Measurements from ENCODE around the gene SLC9A9. TPM values are rescaled to one million over a fixed set of nuclear protein-coding genes. Genes with fewer than 3 reads are reported as not detected.

The SLC9A9 gene
- total RNA-seq, 4 donors from 2014 or later, result 1.7 to 8.2 (median 3.6) TPM

- Histone ChIP-seq H3K36me3 (no peaks in the 10 kb centered on the region), H3K27ac (no peak overlapping the region), H3K9me3 (no peaks in the 10 kb centered on the region), H3K4me1 (no peaks in the 10 kb centered on the region), H3K27me3 (no peaks in the 10 kb centered on the region), H3K4me3 (no peak overlapping the region)
- ATAC-seq, result no peak
- TF ChIP-seq CTCF (IDR thresholded peaks at IDR 0.05 in 4 of 5, conservative IDR thresholded peaks at IDR 0.05 in 1 of 5), result no peak
- TF ChIP-seq POLR2A (IDR thresholded peaks at IDR 0.05), result no peak
- intact Hi-C loops (cut with DNase I; ENCODE audit: low total_unique reads), result no loop called here
- in situ Hi-C loops (cut with MboI; ENCODE audit: low sequenced_read_pairs in 4 of 4), result loop anchor here in 1 of 4 donors (25.0 kb wide), 1 partner anchor 102 kb away; no protein-coding TSS in a partner anchor
- DNase-seq, result no peak
Observed at GRCh38 chr3:143888846-143889245, 40.6 kb upstream of the SLC9A9 start.

GRCh38 chr3:143888166-143888565, 39.9 kb upstream of the SLC9A9 start:
- Histone ChIP-seq H3K36me3 (no peaks in the 10 kb centered on the region), H3K27ac (no peak overlapping the region), H3K9me3 (no peaks in the 10 kb centered on the region), H3K4me3 (no peak overlapping the region), H3K27me3 (no peaks in the 10 kb centered on the region), H3K4me1 (no peaks in the 10 kb centered on the region)
- no peak for TF ChIP-seq CTCF (IDR thresholded peaks at IDR 0.05 in 4 of 5, conservative IDR thresholded peaks at IDR 0.05 in 1 of 5)
- no peak for TF ChIP-seq POLR2A (IDR thresholded peaks at IDR 0.05)
- intact Hi-C loops (cut with DNase I; ENCODE audit: low total_unique reads), result no loop called here
- DNase-seq (no peak), ATAC-seq (no peak)
- in situ Hi-C loops (cut with MboI; ENCODE audit: low sequenced_read_pairs in 4 of 4), result loop anchor here in 1 of 4 donors (25.0 kb wide), 1 partner anchor 101 kb away; no protein-coding TSS in a partner anchor

GRCh38 chr3:143885780-143886427, 37.6 kb upstream of the SLC9A9 start:
- no peak overlapping the region for H3K27ac ChIP-seq
- H3K27me3 ChIP-seq, result no peaks in the 10 kb centered on the region
- TF ChIP-seq CTCF (IDR thresholded peaks at IDR 0.05 in 4 of 5, conservative IDR thresholded peaks at IDR 0.05 in 1 of 5), result peak in 4 of 5 experiments; percentile 10 to 54 (median 33)
- TF ChIP-seq POLR2A (IDR thresholded peaks at IDR 0.05), result no peak
- no peaks in the 10 kb centered on the region for H3K4me1 ChIP-seq
- no peak for DNase-seq
- no peak for ATAC-seq
- H3K36me3 ChIP-seq, result no peaks in the 10 kb centered on the region
- H3K4me3 ChIP-seq, result no peak overlapping the region
- no peaks in the 10 kb centered on the region for H3K9me3 ChIP-seq
- intact Hi-C loops (cut with DNase I; ENCODE audit: low total_unique reads) (no loop called here), in situ Hi-C loops (cut with MboI; ENCODE audit: low sequenced_read_pairs in 4 of 4) (loop anchor here in 1 of 4 donors (25.0 kb wide), 1 partner anchor 99 kb away; no protein-coding TSS in a partner anchor)

GRCh38 chr3:143884861-143885260, 36.6 kb upstream of the SLC9A9 start:
- DNase-seq, result no peak
- in situ Hi-C loops (cut with MboI; ENCODE audit: low sequenced_read_pairs in 4 of 4), result loop anchor here in 1 of 4 donors (25.0 kb wide), 1 partner anchor 98 kb away; no protein-coding TSS in a partner anchor

More at GRCh38 chr3:143884861-143885260, 36.6 kb upstream of the SLC9A9 start:
- no peak for ATAC-seq
- Histone ChIP-seq H3K27me3 (no peaks in the 10 kb centered on the region), H3K9me3 (no peaks in the 10 kb centered on the region), H3K36me3 (no peaks in the 10 kb centered on the region), H3K27ac (no peak overlapping the region), H3K4me3 (no peak overlapping the region), H3K4me1 (no peaks in the 10 kb centered on the region)
- TF ChIP-seq POLR2A (IDR thresholded peaks at IDR 0.05), result no peak
- TF ChIP-seq CTCF (IDR thresholded peaks at IDR 0.05 in 4 of 5, conservative IDR thresholded peaks at IDR 0.05 in 1 of 5), result no peak
- intact Hi-C loops (cut with DNase I; ENCODE audit: low total_unique reads), result no loop called here
